HepG2 (cell line): ENCODE measurements around the gene LLGL2. TPM values are rescaled to one million over a fixed set of nuclear protein-coding genes. Genes with fewer than 3 reads are reported as not detected.

Source experiments
- ATAC-seq: fragments of 200-7000 bp; cut with Tn5 transposase; 3 replicates; pipeline ENCODE4 v1.9.1; 2020; ENCODE audit warnings: mild to moderate bottlenecking, moderate library complexity
- BruUV-seq: library from RNA; stranded (reverse); fragments of 400-500 nt; replicated peaks from 2 replicates; lab custom pipeline; 2021; lab: Mats Ljungman, UMichigan
- CTCF ChIA-PET: fragments of 300-600 bp; formaldehyde crosslinking; extraction: SDS; loops from one replicate; lab custom pipeline; 2021; ENCODE audit warnings: low total read pairs, inconsistent platforms, low intra/inter-chr PET ratio; lab: Yijun Ruan, JAX
- POLR2A ChIA-PET: fragments of 350-600 bp; sonication (Branson Sonifier 250); formaldehyde crosslinking; loops from one replicate; lab custom pipeline; 2020; ENCODE audit warnings: antibody characterized with exemption, inconsistent platforms; lab: Yijun Ruan, JAX
- DNase-seq: peaks from one replicate; pipeline ENCODE4 v3.0.0-alpha.2; 2015; ENCODE audit warnings: low spot score
- FAIRE-seq: peaks from 3 replicates; lab custom pipeline; 2011; peaks lifted over from hg19 to GRCh38; lab: Jason Lieb, UNC
- H2AFZ ChIP-seq: one replicate; pipeline ENCODE4 v1.6.1; 2011; ENCODE audit warnings: low read length, inconsistent platforms
- H3K27ac ChIP-seq: fragments of 300-600 bp; 3 replicates; pipeline ENCODE4 v1.8.0; 2011; ENCODE audit warnings: mixed run types, mild to moderate bottlenecking, mixed read lengths, low read length, inconsistent platforms; ENCODE audit not compliant: insufficient read depth; ENCODE audit errors: extremely low read length
- H3K27me3 ChIP-seq, 2 experiments: fragments of 200-600 bp in 1 of 2; 2 replicates in 1 of 2; 3 replicates in 1 of 2; pipeline versions ENCODE4 v1.6.0 to v1.8.0; 2011; ENCODE audit warnings: low read length in 2 of 2, mild to moderate bottlenecking in 2 of 2, moderate library complexity in 2 of 2, inconsistent platforms in 1 of 2; ENCODE audit not compliant: insufficient read depth in 2 of 2, control insufficient read depth in 1 of 2
- H3K36me3 ChIP-seq, 2 experiments: fragments of 200-600 bp in 1 of 2; replicated peaks in 1 of 2; 2 replicates in 1 of 2; 3 replicates in 1 of 2; pipeline versions ENCODE4 v1.5.1 to v1.8.0; 2011; ENCODE audit warnings: low read length in 2 of 2, inconsistent platforms in 1 of 2; ENCODE audit not compliant: insufficient read depth in 2 of 2, control insufficient read depth in 1 of 2
- H3K4me1 ChIP-seq: 2 replicates; pipeline ENCODE4 v1.5.1; 2012; ENCODE audit warnings: low read length, inconsistent platforms; ENCODE audit not compliant: insufficient read depth
- H3K4me2 ChIP-seq: 2 replicates; pipeline ENCODE4 v1.6.0; 2011; ENCODE audit warnings: low read depth, low read length, inconsistent platforms
- H3K4me3 ChIP-seq, 3 experiments: fragments of 200-600 bp in 1 of 3; sonication (generic), shearing (Covaris generic) in 1 of 3; replicated peaks in 1 of 3; 2 replicates each; pipeline ENCODE4 v1.5.1; 2011 to 2016; ENCODE audit warnings: low read length in 3 of 3, inconsistent platforms in 2 of 3, low read depth in 2 of 3, mild to moderate bottlenecking in 2 of 3, control low read depth in 1 of 3, mixed read lengths in 1 of 3; ENCODE audit not compliant: insufficient read depth in 1 of 3
- H3K79me2 ChIP-seq: one replicate; pipeline ENCODE4 v1.6.1; 2011; ENCODE audit warnings: low read length, inconsistent platforms; ENCODE audit not compliant: insufficient read depth
- H3K9ac ChIP-seq: 2 replicates; pipeline ENCODE4 v1.6.0; 2011; ENCODE audit warnings: mild to moderate bottlenecking, low read depth, low read length, inconsistent platforms; ENCODE audit not compliant: insufficient read depth
- H3K9me3 ChIP-seq: 2 replicates; pipeline ENCODE4 v1.5.1; 2012; ENCODE audit warnings: mild to moderate bottlenecking, low read length
- H4K20me1 ChIP-seq: 2 replicates; pipeline ENCODE4 v1.6.0; 2011; ENCODE audit warnings: inconsistent platforms, mild to moderate bottlenecking, low read length, moderate library complexity; ENCODE audit not compliant: insufficient read depth
- ARNT2 ChIP-seq: sonication (generic); formaldehyde crosslinking; IDR thresholded peaks from 2 replicates; pipeline ENCODE4 v1.8.0; 2022; ENCODE audit warnings: mild to moderate bottlenecking, low read depth, missing genetic modification reagents, moderate library complexity
- ARNTL ChIP-seq: sonication (generic); formaldehyde crosslinking; IDR thresholded peaks from 2 replicates; pipeline ENCODE4 v1.4.0; 2020; ENCODE audit warnings: mild to moderate bottlenecking, missing genetic modification reagents
- CBX2 ChIP-seq, 2 experiments: fragments of 200-600 bp in 1 of 2; sonication (generic); formaldehyde crosslinking in 1 of 2; IDR thresholded peaks; 2 replicates each; pipeline versions ENCODE4 v1.7.0 to v1.8.1; 2018 to 2022; ENCODE audit warnings: low read depth in 2 of 2, low read length in 1 of 2, mild to moderate bottlenecking in 1 of 2, missing genetic modification reagents in 1 of 2
- CBX5 ChIP-seq: sonication (generic); formaldehyde crosslinking; IDR thresholded peaks from 2 replicates; pipeline ENCODE4 v1.4.0; 2020; ENCODE audit warnings: missing genetic modification reagents, borderline replicate concordance
- FLYWCH1 ChIP-seq: sonication (generic); formaldehyde crosslinking; IDR thresholded peaks from 2 replicates; pipeline ENCODE4 v1.8.1; 2023; ENCODE audit warnings: mild to moderate bottlenecking, missing genetic modification reagents
- IKZF1 ChIP-seq: fragments of 450-650 bp; IDR thresholded peaks from 2 replicates; pipeline ENCODE4 v1.7.1; 2016
- MAZ ChIP-seq, 2 experiments: sonication (generic) in 1 of 2; formaldehyde crosslinking in 1 of 2; IDR thresholded peaks; 2 replicates each; pipeline versions ENCODE4 v1.5.0 to v1.6.1; 2012 to 2020; ENCODE audit warnings: low read depth in 2 of 2, mild to moderate bottlenecking in 2 of 2, borderline replicate concordance in 1 of 2, improper control_type of control experiment in 1 of 2, low read length in 1 of 2, missing genetic modification reagents in 1 of 2, moderate library complexity in 1 of 2
- MIXL1 ChIP-seq: IDR thresholded peaks from 2 replicates; pipeline ENCODE4 v1.6.1; 2016
- PAWR ChIP-seq: sonication (generic); formaldehyde crosslinking; IDR thresholded peaks from 2 replicates; pipeline ENCODE4 v1.4.0; 2020; ENCODE audit warnings: missing genetic modification reagents, mild to moderate bottlenecking, borderline replicate concordance
- SNAPC2 ChIP-seq: sonication (generic); formaldehyde crosslinking; IDR thresholded peaks from 2 replicates; pipeline ENCODE4 v1.8.1; 2022; ENCODE audit warnings: mild to moderate bottlenecking, missing genetic modification reagents
- TAF15 ChIP-seq: fragments of 200-400 bp; formaldehyde crosslinking; IDR thresholded peaks from one replicate; pipeline ENCODE4 v1.6.1; 2018; ENCODE audit warnings: mild to moderate bottlenecking, low read depth, low read length; ENCODE audit not compliant: poor library complexity, severe bottlenecking
- TBX3 ChIP-seq: fragments of 450-650 bp; IDR thresholded peaks from 2 replicates; pipeline ENCODE4 v1.6.1; 2017; ENCODE audit warnings: antibody characterized with exemption, mild to moderate bottlenecking, inconsistent platforms, borderline replicate concordance
- ZNF230 ChIP-seq: sonication (generic); formaldehyde crosslinking; IDR thresholded peaks from 2 replicates; pipeline ENCODE4 v1.4.0; 2020; ENCODE audit warnings: mild to moderate bottlenecking, missing genetic modification reagents
- ZNF235 ChIP-seq: sonication (generic); formaldehyde crosslinking; IDR thresholded peaks from 2 replicates; pipeline ENCODE4 v1.8.1; 2023; ENCODE audit warnings: mild to moderate bottlenecking, missing genetic modification reagents, borderline replicate concordance
- ZNF30 ChIP-seq: sonication (generic); formaldehyde crosslinking; IDR thresholded peaks from 2 replicates; pipeline ENCODE4 v1.5.0; 2020; ENCODE audit warnings: mild to moderate bottlenecking, missing genetic modification reagents
- ZNF484 ChIP-seq: sonication (generic); formaldehyde crosslinking; IDR thresholded peaks from 2 replicates; pipeline ENCODE4 v1.5.1; 2020; ENCODE audit warnings: mild to moderate bottlenecking, low read depth, missing genetic modification reagents, borderline replicate concordance
- ZNF576 ChIP-seq: sonication (generic); formaldehyde crosslinking; IDR thresholded peaks from 2 replicates; pipeline ENCODE4 v1.4.0; 2020; ENCODE audit warnings: mild to moderate bottlenecking, missing genetic modification reagents
- ZNF598 ChIP-seq: sonication (generic); formaldehyde crosslinking; IDR thresholded peaks from 2 replicates; pipeline ENCODE4 v1.5.1; 2020; ENCODE audit warnings: mild to moderate bottlenecking, missing genetic modification reagents, borderline replicate concordance
- ZNF749 ChIP-seq: sonication (generic); formaldehyde crosslinking; IDR thresholded peaks from 2 replicates; pipeline ENCODE4 v1.8.0; 2022; ENCODE audit warnings: mild to moderate bottlenecking, missing genetic modification reagents, moderate library complexity, borderline replicate concordance
- ZNF766 ChIP-seq: sonication (generic); formaldehyde crosslinking; IDR thresholded peaks from 2 replicates; pipeline ENCODE4 v1.5.0; 2020; ENCODE audit warnings: missing genetic modification reagents, borderline replicate concordance
- WGBS: methylation state at CpG from one replicate; pipeline ENCODE4 v1.1.6; 2017; ENCODE audit warnings: low lambda C conversion rate; 5-methylcytosine and 5-hydroxymethylcytosine counted together
- in situ Hi-C: cut with HindIII; loops from 2 replicates; pipeline ENCODE4 v1.10.0; 2017; ENCODE audit warnings: low pct_unique_long_range_greater_than_20kb; ENCODE audit not compliant: extremely low pct_ligation_motif_present
- intact Hi-C: fragments of 100-400 bp; cut with micrococcal nuclease; formaldehyde crosslinking; loops from one replicate; pipeline ENCODE4 v1.10.0; 2022; ENCODE audit not compliant: unreplicated experiment
- polyA plus RNA-seq, 8 experiments: library from polyadenylated mRNA; depleted of rRNA in 3 of 8; stranded (reverse) in 7 of 8; unstranded in 1 of 8; fragments of >200 nt; fragmentation: Illumina TruSeq in 4 of 8; extraction: Trizol in 4 of 8; gene quantifications; 2 replicates each; pipeline versions ENCODE4 v1.2.1 to v1.2.3, GENCODE V29; 2011 to 2016; ENCODE audit warnings: low read depth in 4 of 8, missing spikeins in 1 of 8, mixed read lengths in 1 of 8; ENCODE audit not compliant: insufficient read depth in 1 of 8
- total RNA-seq, 5 experiments: library from RNA; depleted of rRNA; stranded (reverse); fragments of >200 nt; fragmentation: Illumina TruSeq; extraction: Trizol; gene quantifications; 2 replicates each; pipeline ENCODE4 v1.2.3, GENCODE V29; 2016; ENCODE audit warnings: low read depth in 1 of 5

The LLGL2 gene
- total and polyA plus RNA-seq, 2 of the 13 experiments (the other 11 are each of a cell fraction or from before 2014, with no cell fraction given) = 83.0 to 86.7 TPM

GRCh38 chr17:75481194-75482068 is 44.1 kb upstream of the LLGL2 start:
- TF ChIP-seq ARNT2 = no peak
- no peak for TF ChIP-seq ZNF576 (CRISPR knock-in tag)
- TF ChIP-seq ZNF230 (CRISPR knock-in tag) = no peak
- no peak for TF ChIP-seq MIXL1 (CRISPR knock-in tag)
- no peak for TF ChIP-seq TBX3
- TF ChIP-seq ZNF749 (CRISPR knock-in tag) = no peak
- TF ChIP-seq ARNTL (CRISPR knock-in tag) = no peak
- no peak for TF ChIP-seq ZNF598
- TF ChIP-seq IKZF1 = no peak
- no peak for TF ChIP-seq MAZ (IDR thresholded peaks at IDR 0.05; ENCODE audit: borderline replicate concordance, low read depth, low read length)
- no peak for TF ChIP-seq MAZ (CRISPR knock-in tag; IDR thresholded peaks at IDR 0.05; ENCODE audit: low read depth)
- no peak for TF ChIP-seq ZNF235
- no peak for TF ChIP-seq FLYWCH1 (CRISPR knock-in tag)
- TF ChIP-seq ZNF30 (CRISPR knock-in tag) = no peak
- no peak for TF ChIP-seq PAWR (CRISPR knock-in tag)
- no peak for TF ChIP-seq ZNF766
- TF ChIP-seq CBX5 = no peak
- no peak for TF ChIP-seq CBX2 (IDR thresholded peaks at IDR 0.05; ENCODE audit: low read depth, low read length)
- TF ChIP-seq CBX2 (CRISPR knock-in tag; IDR thresholded peaks at IDR 0.05; ENCODE audit: low read depth) = no peak
- TF ChIP-seq ZNF484 (CRISPR knock-in tag) = no peak
- TF ChIP-seq TAF15 = no peak
- TF ChIP-seq SNAPC2 (CRISPR knock-in tag) = no peak
- FAIRE-seq (no peak), DNase-seq (no peak), ATAC-seq (no peak)
- POLR2A ChIA-PET = interaction anchor here (1.0 kb wide), 1 partner anchor 21 kb away, joined by 3 read pairs; no protein-coding TSS in a partner anchor
- H2AFZ ChIP-seq = no peak overlapping the region
- H3K27ac ChIP-seq = no peak overlapping the region
- H3K4me1 ChIP-seq = peaks cover 13% of the 10 kb centered on the region
- no peaks in the 10 kb centered on the region for H3K9me3 ChIP-seq
- no peak overlapping the region for H3K9ac ChIP-seq
- no peaks in the 10 kb centered on the region for H3K27me3 ChIP-seq
- no peak overlapping the region for H3K4me3 ChIP-seq
- no TSS peak for BruUV-seq
- H3K4me2 ChIP-seq = no peak overlapping the region
- H4K20me1 ChIP-seq = peaks cover 17% of the 10 kb centered on the region; the same call in 1 of the 2 replicates
- 91% methylated on average over 13 of the region's 13 CpGs for WGBS
- CTCF ChIA-PET = no interaction called here
- H3K79me2 ChIP-seq = no peaks in the 10 kb centered on the region
- intact Hi-C loops (no loop called here), in situ Hi-C loops (no loop called here)
- peaks cover 10 to 22% of the 10 kb centered on the region in 2 experiments; a peak in 3 of 5 replicates for H3K36me3 ChIP-seq
